Esophagus squamous epithelium (tissue), 5 donors: ENCODE results near the gene NEO1. TPM values are rescaled to one million over a fixed set of nuclear protein-coding genes. Genes with fewer than 3 reads are reported as not detected.
A peak's percentile ranks its signal among the peaks of the same experiment; 100 is the strongest.

Experiments used
- DNase-seq: peaks from one replicate; lab custom pipeline; 2025; lab: John Stamatoyannopoulos, UW
- H3K27ac ChIP-seq, 4 donors: fragments of 200-600 bp; sonication (generic); one replicate each; pipeline ENCODE4 v1.5.1; 2016 to 2019; ENCODE audit warnings: mild to moderate bottlenecking in 1 of 4
- H3K27me3 ChIP-seq, 4 donors: fragments of 200-600 bp; sonication (generic); 1 replicate in 3 of 4; 2 replicates in 1 of 4; pipeline versions ENCODE4 v1.5.1 to v1.6.0; 2017 to 2021; ENCODE audit warnings: antibody characterized with exemption in 1 of 4
- H3K36me3 ChIP-seq, 3 donors: fragments of 200-600 bp; sonication (generic); one replicate each; pipeline ENCODE4 v1.5.1; 2016 to 2019
- H3K4me1 ChIP-seq, 3 donors: fragments of 200-600 bp; sonication (generic); one replicate each; pipeline ENCODE4 v1.5.1; 2017 to 2019
- H3K4me3 ChIP-seq, 4 donors: fragments of 200-600 bp; sonication (generic); 1 replicate in 3 of 4; 2 replicates in 1 of 4; pipeline ENCODE4 v1.5.1; 2016 to 2019; ENCODE audit warnings: mild to moderate bottlenecking in 2 of 4, moderate library complexity in 1 of 4
- H3K9me3 ChIP-seq, 3 donors: fragments of 200-600 bp; sonication (generic); one replicate each; pipeline ENCODE4 v1.5.1; 2016 to 2019
- CTCF ChIP-seq, 6 experiments: fragments of 450-650 bp in 4 of 6; fragments of 200-600 bp in 2 of 6; sonication (generic) in 2 of 6; IDR thresholded peaks; one replicate each; pipeline ENCODE4 v1.5.1; 2016 to 2019; ENCODE audit warnings: antibody characterized with exemption in 6 of 6, mild to moderate bottlenecking in 4 of 6, moderate library complexity in 4 of 6
- POLR2A ChIP-seq, 4 donors: fragments of 450-650 bp; IDR thresholded peaks; one replicate each; pipeline ENCODE4 v1.6.1; 2017; ENCODE audit warnings: antibody characterized with exemption in 4 of 4, mild to moderate bottlenecking in 4 of 4, moderate library complexity in 3 of 4
- WGBS, 2 donors: methylation state at CpG; one replicate each; pipeline ENCODE4 v1.1.5; 2018; 5-methylcytosine and 5-hydroxymethylcytosine counted together
- intact Hi-C: fragments of 100-400 bp; cut with DNase I; formaldehyde crosslinking; loops from one replicate; pipeline ENCODE4 v1.15.0; 2022
- total RNA-seq, 4 donors: library from RNA; depleted of rRNA; stranded (reverse); fragments of >200 nt; gene quantifications; one replicate each; pipeline ENCODE4 v1.1.0, GENCODE V29; 2016
- donor health status: DM: yes; HTN: yes; CAD: no.

NEO1 gene
- total RNA-seq, 4 donors from 2014 or later, result 9.2 to 32.0 (median 15.0) TPM

GRCh38 chr15:73153024-73153423, 100.8 kb downstream of the NEO1 start:
- Histone ChIP-seq H3K27ac (no peak overlapping the region), H3K4me3 (no peak overlapping the region), H3K9me3 (peaks cover 0 to 5% (median 0%) of the 10 kb centered on the region in 3 donors), H3K4me1 (peaks cover 0 to 5% (median 0%) of the 10 kb centered on the region in 3 donors), H3K36me3 (peaks cover 0 to 5% (median 0%) of the 10 kb centered on the region in 3 donors), H3K27me3 (no peaks in the 10 kb centered on the region)
- WGBS, 2 donors, result 95 to 100% methylated on average over 1 of the region's 1 CpG
- TF ChIP-seq CTCF (IDR thresholded peaks at IDR 0.05) (no peak), POLR2A (IDR thresholded peaks at IDR 0.05) (no peak)
- intact Hi-C loops, result no loop called here
- DNase-seq, result no peak

- H3K27me3 ChIP-seq, result no peaks in the 10 kb centered on the region
- peaks cover 0 to 5% (median 0%) of the 10 kb centered on the region in 3 donors for H3K4me1 ChIP-seq
- no peak overlapping the region for H3K4me3 ChIP-seq
- no peak overlapping the region for H3K27ac ChIP-seq
- intact Hi-C loops, result no loop called here
- DNase-seq, result no peak
- WGBS, 2 donors, result 94 to 95% methylated on average over 5 of the region's 5 CpGs
- peaks cover 0 to 5% (median 0%) of the 10 kb centered on the region in 3 donors for H3K36me3 ChIP-seq
- TF ChIP-seq POLR2A (IDR thresholded peaks at IDR 0.05) (no peak), CTCF (IDR thresholded peaks at IDR 0.05) (no peak)
- peaks cover 0 to 5% (median 0%) of the 10 kb centered on the region in 3 donors for H3K9me3 ChIP-seq
These were observed 101.2 kb downstream of the NEO1 start for GRCh38 chr15:73153447-73153846.

- no peak overlapping the region for H3K27ac ChIP-seq
- intact Hi-C loops, result no loop called here
- WGBS, 2 donors, result 78 to 100% methylated on average over 1 to 3 of the region's 3 CpGs
These were observed 104.3 kb downstream of the NEO1 start for GRCh38 chr15:73156431-73157191.

GRCh38 chr15:73161546-73161945, 109.3 kb downstream of the NEO1 start:
- intact Hi-C loops, result no loop called here
- H3K9me3 ChIP-seq, result no peaks in the 10 kb centered on the region
- no peak overlapping the region for H3K4me3 ChIP-seq
- no peaks in the 10 kb centered on the region for H3K4me1 ChIP-seq
- no peak overlapping the region for H3K27ac ChIP-seq
- H3K27me3 ChIP-seq, result no peaks in the 10 kb centered on the region
- no peaks in the 10 kb centered on the region for H3K36me3 ChIP-seq
- TF ChIP-seq POLR2A (IDR thresholded peaks at IDR 0.05) (no peak), CTCF (IDR thresholded peaks at IDR 0.05) (no peak)
- 52 to 82% methylated on average over 1 of the region's 1 CpG for WGBS, 2 donors
- no peak for DNase-seq

More at GRCh38 chr15:73156431-73157191, 104.3 kb downstream of the NEO1 start:
- TF ChIP-seq POLR2A (IDR thresholded peaks at IDR 0.05) (no peak), CTCF (IDR thresholded peaks at IDR 0.05) (peak in 1 of 6 experiments; percentile 9)
- H3K4me1 ChIP-seq, result no peaks in the 10 kb centered on the region
- H3K9me3 ChIP-seq, result peaks cover 0 to 5% (median 0%) of the 10 kb centered on the region in 3 donors
- no peak overlapping the region for H3K4me3 ChIP-seq
- no peaks in the 10 kb centered on the region for H3K27me3 ChIP-seq
- no peak for DNase-seq
- H3K36me3 ChIP-seq, result peaks cover 0 to 2% (median 0%) of the 10 kb centered on the region in 3 donors

GRCh38 chr15:73165435-73165834, 113.2 kb downstream of the NEO1 start:
- no peaks in the 10 kb centered on the region for H3K36me3 ChIP-seq
- H3K4me3 ChIP-seq, result no peak overlapping the region
- H3K9me3 ChIP-seq, result no peaks in the 10 kb centered on the region
- no peak overlapping the region for H3K27ac ChIP-seq
- WGBS, 2 donors, result 88 to 91% methylated on average over 3 of the region's 3 CpGs
- TF ChIP-seq POLR2A (IDR thresholded peaks at IDR 0.05), result no peak
- no peak for TF ChIP-seq CTCF (IDR thresholded peaks at IDR 0.05)
- intact Hi-C loops, result no loop called here
- no peaks in the 10 kb centered on the region for H3K4me1 ChIP-seq
- no peaks in the 10 kb centered on the region for H3K27me3 ChIP-seq
- no peak for DNase-seq
